Measurements from ENCODE around the gene CDK5R2. TPM values are rescaled to one million over a fixed set of nuclear protein-coding genes. Genes with fewer than 3 reads are reported as not detected.

The CDK5R2 gene
- 0.22 and 0.25 TPM in 2 replicates for total RNA-seq

GRCh38 chr2:218959141-218959731, at the start of gene CDK5R2:
Gene CDK5R2, plus strand, starts transcription at chr2:218959666. Its CDS starts 155 bp downstream, at chr2:218959821.

GRCh38 chr2:218985021-218985324, 25.5 kb downstream of the CDK5R2 start, which contains the start of gene FEV:
Gene FEV, minus strand, starts transcription at chr2:218985184. Its CDS starts 109 bp downstream, at chr2:218985075.

GRCh38 chr2:218993345-218994315, 34.2 kb downstream of the CDK5R2 start, which contains the start of gene CRYBA2:
Gene CRYBA2, minus strand, starts transcription at chr2:218993422. Its CDS starts 246 bp downstream, at chr2:218993176.

Other genes with a start within 250 kb of the CDK5R2 start
- gene TTLL4, start 248.8 kb upstream of the CDK5R2 start, total RNA-seq = 7.1 and 9.0 TPM in 2 replicates
- 12.7 and 25.1 TPM in 2 replicates for gene CYP27A1, start 177.5 kb upstream of the CDK5R2 start, total RNA-seq
- gene PRKAG3, start 127.9 kb upstream of the CDK5R2 start, total RNA-seq = not detected in 2 replicates
- gene WNT6, start 99.9 kb upstream of the CDK5R2 start, total RNA-seq = not detected in 2 replicates
- not detected in 2 replicates for gene WNT10A, start 78.8 kb upstream of the CDK5R2 start, total RNA-seq
- not detected in 2 replicates for gene FEV, start 25.5 kb downstream of the CDK5R2 start, total RNA-seq
- gene CRYBA2, start 33.8 kb downstream of the CDK5R2 start, total RNA-seq = not detected in 2 replicates
- not detected in 2 replicates for gene CFAP65, start 81.8 kb downstream of the CDK5R2 start, total RNA-seq
- gene IHH, start 101.3 kb downstream of the CDK5R2 start, total RNA-seq = 0.11 TPM in 1 of 2 replicates, not detected in the other
- gene NHEJ1, start 201.1 kb downstream of the CDK5R2 start, total RNA-seq = 19.7 and 23.9 TPM in 2 replicates
- gene SLC23A3, start 210.4 kb downstream of the CDK5R2 start, total RNA-seq = 1.00 and 2.5 TPM in 2 replicates
- gene CNPPD1, start 217.3 kb downstream of the CDK5R2 start, total RNA-seq = 26.9 and 31.2 TPM in 2 replicates
- gene RETREG2, start 218.6 kb downstream of the CDK5R2 start, total RNA-seq = 75.1 and 77.5 TPM in 2 replicates
- 25.5 and 30.0 TPM in 2 replicates for gene ZFAND2B, start 247.1 kb downstream of the CDK5R2 start, total RNA-seq

Measured in uterine smooth muscle cell (primary cell).